Stimulated activated CD8-positive, alpha-beta memory T cell treated with anti-CD3 and anti-CD28 coated beads, Interleukin-2, amount 100 ng/mL, for 48 hours (primary cell): ENCODE results near the gene AMFR.

Experiments
- DNase-seq, 2 donors: peaks; one replicate each; pipeline ENCODE4 v3.0.0-alpha.2; 2020; ENCODE audit warnings: low read depth in 2 of 2

Gene AMFR

GRCh38 chr16:56347166-56347565 lies 78.2 kb downstream of the AMFR start:
- DNase-seq = no peak

DNA sequence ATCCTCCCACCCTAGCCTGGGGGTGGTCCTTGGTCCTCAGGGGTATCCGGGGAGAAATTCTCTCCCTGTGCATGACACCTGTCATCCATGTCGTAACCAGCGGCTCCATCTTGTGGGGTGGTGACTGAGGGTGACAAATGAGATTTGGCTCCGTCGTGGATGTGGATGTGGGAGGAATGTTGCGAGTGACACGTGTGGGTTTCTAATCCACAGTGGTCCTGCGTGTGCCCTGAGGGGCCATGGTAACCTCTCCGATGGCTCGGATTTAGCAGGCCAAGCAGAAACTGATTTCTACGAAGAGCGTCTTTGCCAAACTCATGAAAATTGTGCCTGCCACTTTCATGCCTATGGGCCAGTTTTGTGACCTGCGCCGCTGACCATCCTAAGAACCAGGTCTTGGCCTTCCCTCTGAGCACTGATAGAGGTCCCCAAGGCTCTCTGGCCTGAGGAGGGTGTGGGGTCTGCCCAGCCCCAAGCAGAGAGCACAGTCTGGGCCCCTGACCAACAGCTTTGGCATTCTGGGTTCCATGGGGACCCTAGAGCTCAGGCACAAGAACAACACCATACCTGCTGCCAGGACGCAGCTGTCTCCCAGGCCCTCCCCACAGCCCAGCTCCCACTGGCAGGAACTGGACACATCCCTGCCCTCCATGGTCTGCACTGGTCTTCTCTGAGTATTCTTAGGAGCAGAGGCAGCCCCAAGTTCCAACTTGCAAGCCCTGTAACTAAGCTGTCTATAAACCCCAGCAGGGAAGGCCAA lies 79.0 kb downstream of the AMFR start:
- no peak for DNase-seq

DNA sequence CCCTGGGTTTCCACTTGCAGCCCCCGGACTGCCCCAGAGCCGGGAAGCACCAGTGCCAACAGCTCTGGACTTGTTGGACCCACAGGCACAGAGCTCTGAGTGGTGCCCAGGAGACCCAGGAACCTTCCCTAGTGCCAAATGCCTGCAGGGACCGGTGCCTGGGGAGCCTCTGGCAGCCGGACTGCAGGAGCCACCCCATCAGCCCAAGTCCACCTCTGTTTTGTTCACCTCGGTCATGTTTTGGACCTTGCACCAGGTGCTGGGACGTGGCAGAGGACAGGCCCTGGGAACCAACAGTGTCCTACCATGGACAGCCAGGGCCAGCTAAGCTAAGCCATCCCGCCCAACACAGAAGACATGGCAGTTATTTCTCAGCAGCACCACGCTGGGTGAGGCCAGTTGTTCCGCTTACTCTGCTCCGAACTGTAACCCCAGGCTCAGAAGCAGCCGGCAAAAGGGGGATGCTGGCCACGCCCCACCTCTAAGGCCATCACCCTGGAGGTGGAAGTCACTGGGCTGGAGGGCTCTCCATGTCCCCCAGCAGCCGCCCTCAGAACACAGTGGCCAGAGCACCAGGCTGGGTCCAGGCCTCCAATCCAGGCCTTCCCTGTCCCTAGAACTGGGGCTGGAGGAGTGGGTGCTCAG lies 79.8 kb downstream of the AMFR start:
- DNase-seq = no peak

- no peak for DNase-seq
Measured at GRCh38 chr16:56344518-56345405, 80.6 kb downstream of the AMFR start.

- no peak for DNase-seq
Measured at GRCh38 chr16:56343661-56344517, 81.5 kb downstream of the AMFR start.

GRCh38 chr16:56341656-56342399 lies 83.5 kb downstream of the AMFR start:
- no peak for DNase-seq

DNA sequence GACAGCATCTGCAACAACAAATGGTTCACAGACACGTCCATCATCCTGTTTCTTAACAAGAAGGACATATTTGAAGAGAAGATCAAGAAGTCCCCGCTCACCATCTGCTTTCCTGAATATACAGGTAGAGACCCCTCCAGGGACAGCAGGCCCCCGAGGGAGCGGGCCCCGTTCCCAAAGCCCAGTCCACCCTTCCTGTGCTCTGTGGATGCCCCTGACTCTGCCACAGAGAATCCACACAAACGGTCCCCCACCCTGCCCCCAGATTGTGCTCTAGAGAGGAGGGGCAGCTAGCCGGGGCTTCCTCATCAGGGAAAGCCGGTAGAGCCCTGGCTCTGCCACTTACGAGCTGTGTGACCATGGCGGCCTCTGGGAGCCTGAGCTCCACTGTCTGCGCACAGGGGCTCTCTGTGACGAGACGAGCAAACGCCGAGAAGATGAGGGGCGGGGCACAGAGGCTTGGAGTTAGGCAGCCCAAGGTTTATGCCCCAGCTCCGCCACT lies 84.4 kb downstream of the AMFR start:
- no peak for DNase-seq

GRCh38 chr16:56340416-56340815 lies 84.9 kb downstream of the AMFR start:
- no peak for DNase-seq

DNA sequence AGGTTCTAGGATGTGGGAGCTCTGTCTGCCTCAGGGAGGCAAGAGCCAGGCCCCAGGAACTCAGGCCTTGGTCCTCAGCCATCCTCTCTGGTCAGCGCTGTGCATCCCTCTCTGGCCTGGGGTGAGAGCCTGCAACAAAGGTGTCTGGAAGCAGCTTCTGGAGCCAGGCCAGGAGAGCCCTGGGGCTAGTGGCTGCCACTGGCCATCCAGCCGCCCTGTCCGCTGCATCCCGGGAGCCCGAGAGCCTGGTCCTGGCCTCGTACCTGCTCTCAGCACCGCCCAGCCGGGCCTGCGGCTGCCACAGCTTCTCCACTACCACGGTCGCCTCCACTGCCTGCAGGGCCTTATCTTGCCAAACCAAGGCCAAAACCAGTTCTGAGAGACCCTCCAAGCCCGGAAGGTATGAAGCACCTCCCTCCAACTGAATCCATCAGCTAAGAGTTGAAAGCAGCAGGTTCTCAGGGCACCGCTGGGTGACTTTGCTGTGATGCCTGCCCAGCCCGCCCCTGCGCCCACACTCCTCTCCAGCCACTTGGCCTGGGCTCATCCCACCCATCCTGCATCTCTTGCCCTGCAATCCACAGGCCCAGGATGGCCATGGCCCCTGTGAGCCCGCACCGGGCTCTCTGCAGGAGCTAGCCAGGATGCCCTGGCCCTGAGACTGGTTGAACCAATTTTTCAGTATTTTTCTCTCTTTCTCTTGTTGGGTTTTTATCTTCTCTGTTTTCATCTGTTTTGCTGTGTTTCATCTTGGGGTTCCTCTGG lies 85.7 kb downstream of the AMFR start:
- DNase-seq = no peak

DNA sequence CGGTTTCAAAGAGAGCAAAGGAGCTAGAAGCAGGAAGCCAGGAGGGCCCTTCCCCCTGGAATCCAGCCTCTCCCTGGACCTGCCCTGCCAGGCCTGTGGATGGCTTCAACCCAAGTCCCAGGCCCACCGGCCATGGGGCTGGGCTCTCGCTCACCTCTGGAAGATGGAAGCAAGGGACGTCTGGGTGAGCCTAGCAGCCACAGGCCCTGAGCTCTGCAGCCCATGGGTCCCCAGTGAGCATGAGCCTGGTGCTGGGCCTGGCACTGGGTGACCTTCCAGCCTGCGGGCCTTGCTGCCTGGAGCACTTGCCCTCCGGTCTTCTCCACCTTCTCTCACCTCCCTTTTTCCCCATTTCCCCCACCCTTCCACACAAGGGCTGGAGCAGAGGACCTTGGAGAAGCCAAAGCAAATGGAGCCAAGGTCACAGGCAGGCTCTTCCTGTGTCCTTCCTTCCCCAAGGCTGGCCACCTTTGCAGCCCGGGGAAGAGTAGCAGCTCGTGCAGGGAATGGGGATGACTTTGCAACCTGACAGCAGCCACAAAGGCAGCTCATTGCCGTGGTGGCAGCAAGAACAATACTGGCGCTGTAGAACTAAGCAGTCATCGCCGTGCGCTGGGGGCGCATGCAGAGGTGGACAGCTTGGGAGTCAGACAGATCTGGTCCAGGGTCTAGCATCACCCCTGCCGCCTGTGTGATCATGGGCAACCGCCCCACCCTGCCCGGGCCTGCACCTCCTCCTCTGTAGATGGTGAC lies 86.6 kb downstream of the AMFR start:
- no peak for DNase-seq

DNA sequence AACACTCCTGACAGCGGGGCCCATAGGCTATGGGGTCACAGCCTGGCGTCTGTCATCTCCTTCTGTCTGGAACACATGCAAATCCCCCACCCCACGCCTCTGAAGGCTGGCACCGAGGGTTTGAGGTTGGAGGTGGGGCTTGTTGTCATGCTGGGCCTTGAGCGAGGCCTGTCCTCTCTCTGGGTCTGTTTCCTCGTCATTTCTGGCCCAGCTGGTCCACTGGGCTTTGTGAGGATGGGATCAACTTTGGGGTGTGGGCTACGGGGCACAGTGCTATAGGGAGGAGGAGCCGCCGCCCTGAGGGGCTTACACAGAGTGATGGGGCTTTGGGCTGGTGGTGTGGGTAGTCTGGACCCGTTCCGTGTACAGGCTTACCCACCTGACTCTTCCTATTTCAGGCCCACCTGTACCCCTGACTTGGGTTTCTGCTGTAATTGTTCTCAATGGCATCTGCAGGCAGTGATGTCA lies 87.5 kb downstream of the AMFR start:
- no peak for DNase-seq

DNA sequence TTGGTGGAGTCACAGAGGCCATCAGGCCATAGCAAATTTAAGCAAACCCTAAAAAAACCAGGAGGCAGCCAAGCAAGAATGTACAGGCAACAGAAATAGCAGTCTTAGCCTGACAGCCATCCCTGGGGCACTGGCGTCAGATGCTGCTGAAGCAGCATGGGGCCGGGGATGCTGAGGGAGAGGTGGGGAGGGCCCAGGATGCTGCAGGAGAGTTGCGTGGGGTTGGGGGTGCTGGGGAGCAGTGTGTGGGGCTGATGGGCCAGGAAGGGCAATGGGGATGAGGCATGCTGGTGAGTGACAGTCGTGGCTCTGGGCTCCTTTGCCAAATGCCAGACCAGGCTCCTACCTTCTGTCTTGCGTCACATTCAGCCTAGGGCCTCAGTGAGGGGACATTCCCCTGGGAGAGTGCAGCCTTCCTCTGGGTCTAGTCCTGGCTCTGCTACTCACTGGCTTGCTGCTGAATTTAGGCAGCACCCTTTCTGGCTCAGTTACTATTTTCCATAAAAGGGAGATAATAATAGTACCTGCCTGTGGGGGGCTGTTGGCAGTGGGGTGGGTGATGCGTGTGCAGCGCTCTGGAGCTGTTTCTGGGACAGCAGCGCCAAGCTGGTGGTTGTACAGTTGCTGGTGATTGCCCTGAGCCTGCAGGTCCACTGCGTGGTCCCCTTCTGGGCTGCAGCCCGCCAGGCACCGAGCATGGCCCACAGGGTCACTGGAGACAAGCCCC lies 88.1 kb downstream of the AMFR start:
- no peak for DNase-seq

GRCh38 chr16:56336711-56337110 lies 88.6 kb downstream of the AMFR start:
- DNase-seq = no peak

- DNase-seq = no peak
Measured at GRCh38 chr16:56336071-56336688, 89.2 kb downstream of the AMFR start.

DNA sequence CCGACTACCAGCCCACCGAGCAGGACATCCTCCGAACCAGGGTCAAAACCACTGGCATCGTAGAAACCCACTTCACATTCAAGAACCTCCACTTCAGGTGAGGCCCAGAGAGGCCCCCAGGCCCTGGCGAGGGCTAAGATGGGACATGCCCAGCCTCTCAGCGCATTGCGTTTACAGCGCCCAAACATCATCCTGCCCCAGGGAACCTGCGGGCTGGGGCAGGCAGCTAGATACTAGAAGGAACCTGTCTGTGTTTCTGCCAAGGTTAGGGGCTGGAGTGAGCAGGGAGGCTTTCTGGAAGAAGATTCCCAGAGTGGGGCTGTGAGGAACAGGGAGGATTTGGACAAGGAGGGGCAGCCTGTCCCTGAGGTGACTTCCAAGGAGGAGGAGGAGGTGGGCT lies 90.6 kb downstream of the AMFR start:
- no peak for DNase-seq

DNA sequence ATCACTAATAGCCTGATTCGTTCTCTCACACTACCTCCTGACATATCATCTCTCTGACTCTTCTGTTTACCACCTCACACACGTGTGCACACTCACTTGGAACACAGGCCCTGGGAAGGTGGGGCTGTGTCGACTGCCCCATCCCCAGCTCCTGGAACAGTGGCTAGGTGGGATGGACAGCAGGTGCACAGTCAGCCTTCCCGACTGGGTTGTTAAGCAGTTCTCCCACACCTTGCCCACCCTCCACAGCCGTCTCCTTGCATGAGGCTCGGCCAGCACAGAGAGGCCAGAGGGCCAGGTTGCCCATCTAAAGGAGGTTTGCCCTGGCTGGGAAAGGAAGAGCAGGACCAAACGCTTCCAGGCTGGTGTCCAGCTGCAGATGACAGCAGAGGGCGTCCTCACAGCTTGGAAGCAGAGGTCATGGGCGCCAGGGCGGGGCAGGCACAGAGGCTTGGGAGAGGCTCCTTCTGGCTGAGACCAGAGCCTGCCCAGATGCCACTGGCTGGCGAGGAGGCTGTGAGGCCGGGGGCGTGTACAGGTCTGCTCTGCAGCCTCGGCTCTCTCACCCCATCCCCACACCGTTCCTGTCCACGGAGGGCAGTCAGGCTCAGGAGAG lies 92.8 kb downstream of the AMFR start:
- no peak for DNase-seq

- no peak for DNase-seq
Measured at GRCh38 chr16:56331915-56332314, 93.4 kb downstream of the AMFR start.
